IMR-90 (cell line): ENCODE data around the gene ERBB4. TPM values are rescaled to one million over a fixed set of nuclear protein-coding genes. Genes with fewer than 3 reads are reported as not detected.

Experiments
- ATAC-seq: fragments of 200-7000 bp; cut with Tn5 transposase; 2 replicates; pipeline ENCODE4 v1.9.1; 2020; ENCODE audit warnings: low read depth, mild to moderate bottlenecking, moderate library complexity
- BruUV-seq: library from RNA; stranded (reverse); fragments of 400-500 nt; replicated peaks from 2 replicates; lab custom pipeline; 2021; lab: Mats Ljungman, UMichigan
- CTCF ChIA-PET: fragments of 300-600 bp; formaldehyde crosslinking; extraction: SDS; loops from one replicate; lab custom pipeline; 2021; ENCODE audit warnings: antibody characterized with exemption; lab: Yijun Ruan, JAX
- POLR2A ChIA-PET: fragments of 300-600 bp; sonication (Branson Sonifier 250); formaldehyde crosslinking; loops from one replicate; lab custom pipeline; 2022; ENCODE audit warnings: antibody characterized with exemption; ENCODE audit not compliant: unreplicated experiment; lab: Charles Lee
- DNase-seq: peaks from one replicate; pipeline ENCODE4 v3.0.0; 2013
- H2AFZ ChIP-seq: replicated peaks from 2 replicates; pipeline ENCODE3; 2013; ENCODE audit warnings: low read length, mild to moderate bottlenecking; ENCODE audit not compliant: poor library complexity
- H2AK5ac ChIP-seq: 2 replicates; pipeline ENCODE4 v1.6.1; 2013; ENCODE audit warnings: low read depth, low read length, inconsistent platforms
- H2AK9ac ChIP-seq: replicated peaks from 2 replicates; pipeline ENCODE3; 2013; ENCODE audit warnings: mild to moderate bottlenecking, low read depth, low read length, moderate library complexity; ENCODE audit not compliant: poor library complexity
- H2BK120ac ChIP-seq: 2 replicates; pipeline ENCODE4 v1.6.1; 2013; ENCODE audit warnings: low read depth, low read length, inconsistent platforms
- H2BK15ac ChIP-seq: 3 replicates; pipeline ENCODE4 v1.6.1; 2013; ENCODE audit warnings: low read depth, low read length, inconsistent platforms
- H2BK20ac ChIP-seq: 2 replicates; pipeline ENCODE4 v1.6.1; 2013; ENCODE audit warnings: low read depth, mild to moderate bottlenecking, inconsistent platforms, low read length, moderate library complexity
- H2BK5ac ChIP-seq: 2 replicates; pipeline ENCODE4 v1.6.1; 2013; ENCODE audit warnings: mild to moderate bottlenecking, low read depth, low read length, inconsistent platforms; ENCODE audit not compliant: poor library complexity, severe bottlenecking
- H3K14ac ChIP-seq: replicated peaks from 2 replicates; pipeline ENCODE4 v1.6.1; 2013; ENCODE audit warnings: low read depth, low read length, inconsistent platforms
- H3K18ac ChIP-seq: 2 replicates; pipeline ENCODE4 v1.6.1; 2013; ENCODE audit warnings: low read depth, low read length, control low read depth
- H3K23ac ChIP-seq: 2 replicates; pipeline ENCODE4 v1.6.1; 2013; ENCODE audit warnings: low read depth, low read length, inconsistent platforms
- H3K27ac ChIP-seq: 2 replicates; pipeline ENCODE4 v1.5.1; 2013; ENCODE audit warnings: mild to moderate bottlenecking, control low read depth, low read length; ENCODE audit not compliant: insufficient read depth
- H3K27me3 ChIP-seq: 2 replicates; pipeline ENCODE4 v1.6.1; 2013; ENCODE audit warnings: low read length; ENCODE audit not compliant: control insufficient read depth, insufficient read depth
- H3K36me3 ChIP-seq: 2 replicates; pipeline ENCODE4 v1.6.1; 2013; ENCODE audit warnings: low read length, mixed read lengths; ENCODE audit not compliant: control insufficient read depth, insufficient read depth
- H3K4ac ChIP-seq: 2 replicates; pipeline ENCODE4 v1.6.1; 2013; ENCODE audit warnings: low read depth, low read length, inconsistent platforms
- H3K4me1 ChIP-seq: 2 replicates; pipeline ENCODE4 v1.6.1; 2013; ENCODE audit warnings: low read length, mixed read lengths; ENCODE audit not compliant: control insufficient read depth, insufficient read depth
- H3K4me2 ChIP-seq: 2 replicates; pipeline ENCODE4 v1.6.1; 2013; ENCODE audit warnings: low read depth, mild to moderate bottlenecking, control low read depth, low read length, moderate library complexity
- H3K4me3 ChIP-seq: 2 replicates; pipeline ENCODE4 v1.5.1; 2013; ENCODE audit warnings: low read depth, mild to moderate bottlenecking, control low read depth, low read length, moderate library complexity; ENCODE audit not compliant: insufficient read depth
- H3K56ac ChIP-seq: 2 replicates; pipeline ENCODE4 v1.6.1; 2013; ENCODE audit warnings: low read length, inconsistent platforms; ENCODE audit not compliant: insufficient read depth; ENCODE audit errors: extremely low read depth
- H3K79me1 ChIP-seq, 2 experiments: 2 replicates each; pipeline ENCODE4 v1.6.1; 2013; ENCODE audit warnings: low read length in 2 of 2, inconsistent platforms in 1 of 2, low read depth in 1 of 2
- H3K9ac ChIP-seq: 2 replicates; pipeline ENCODE4 v1.6.1; 2013; ENCODE audit warnings: low read depth, low read length, control low read depth
- H3K9me1 ChIP-seq: 2 replicates; pipeline ENCODE4 v1.6.1; 2013; ENCODE audit warnings: low read length, inconsistent platforms; ENCODE audit not compliant: insufficient read depth
- H3K9me3 ChIP-seq: 2 replicates; pipeline ENCODE4 v1.6.1; 2013; ENCODE audit warnings: low read length; ENCODE audit not compliant: control insufficient read depth, insufficient read depth
- H4K20me1 ChIP-seq: 2 replicates; pipeline ENCODE4 v1.6.1; 2013; ENCODE audit warnings: low read length, inconsistent platforms; ENCODE audit not compliant: insufficient read depth
- H4K5ac ChIP-seq: 2 replicates; pipeline ENCODE4 v1.6.1; 2013; ENCODE audit warnings: mild to moderate bottlenecking, low read depth, low read length, control low read depth
- H4K8ac ChIP-seq, 2 experiments: 2 replicates each; pipeline ENCODE4 v1.6.1; 2013; ENCODE audit warnings: low read depth in 2 of 2, low read length in 2 of 2, control low read depth in 1 of 2, inconsistent platforms in 1 of 2
- H4K91ac ChIP-seq: 2 replicates; pipeline ENCODE4 v1.6.1; 2013; ENCODE audit warnings: low read depth, low read length, inconsistent platforms; ENCODE audit not compliant: insufficient read depth
- MAFK ChIP-seq: IDR thresholded peaks from 2 replicates; pipeline ENCODE4 v1.6.1; 2012; ENCODE audit warnings: low read depth, low read length, improper control_type of control experiment
- USF2 ChIP-seq: fragments of 150-350 bp; IDR thresholded peaks from 2 replicates; pipeline ENCODE4 v1.6.1; 2017; ENCODE audit warnings: mild to moderate bottlenecking, antibody characterized with exemption, low read length, low read depth
- WGBS, 2 experiments: methylation state at CpG; one replicate each; pipeline versions ENCODE4 v1.1.5 to v1.1.7; 2013; ENCODE audit warnings: missing lambda C conversion rate in 2 of 2; ENCODE audit not compliant: insufficient read length in 1 of 2; ENCODE audit errors: extremely low coverage in 2 of 2; 5-methylcytosine and 5-hydroxymethylcytosine counted together
- dilution Hi-C: fragments of 300-500 bp; cut with HindIII; formaldehyde crosslinking; loops from one replicate; pipeline ENCODE4 v1.14.3; 2018; ENCODE audit warnings: low sequenced_read_pairs; ENCODE audit not compliant: unreplicated experiment
- in situ Hi-C: fragments of 300-500 bp; cut with MboI; formaldehyde crosslinking; loops from 3 replicates; pipeline ENCODE4 v1.14.3; 2019; ENCODE audit warnings: low sequenced_read_pairs, inconsistent platforms, mixed read lengths
- intact Hi-C: fragments of 100-400 bp; cut with micrococcal nuclease; formaldehyde crosslinking; loops from 2 replicates; pipeline ENCODE4 v1.10.0; 2022
- polyA plus RNA-seq, 3 experiments: library from polyadenylated mRNA; depleted of rRNA; stranded (reverse); fragments of >200 nt; gene quantifications; 2 replicates each; pipeline ENCODE4 v1.2.3, GENCODE V29; 2012; ENCODE audit warnings: low replicate concordance in 1 of 3
- total RNA-seq: library from RNA; depleted of rRNA; stranded (reverse); fragments of >200 nt; gene quantifications from 2 replicates; pipeline ENCODE4 v1.2.3, GENCODE V29; 2012

ERBB4 gene
- total and polyA plus RNA-seq, 2 of the 4 experiments (the other 2 are of a cell fraction) = not detected

GRCh38 chr2:212423089-212423488 is 115.5 kb downstream of the ERBB4 start:
- no peak overlapping the region for H4K5ac ChIP-seq
- in situ Hi-C loops (no loop called here), dilution Hi-C loops (no loop called here), intact Hi-C loops (no loop called here)
- no peak overlapping the region for H3K14ac ChIP-seq
- no peak overlapping the region for H2BK5ac ChIP-seq
- no peaks in the 10 kb centered on the region for H4K20me1 ChIP-seq
- H2AK9ac ChIP-seq = no peak overlapping the region
- no peaks in the 10 kb centered on the region for H3K9me1 ChIP-seq
- H3K4me1 ChIP-seq = no peaks in the 10 kb centered on the region
- no peak overlapping the region for H3K23ac ChIP-seq
- H3K18ac ChIP-seq = no peak overlapping the region
- H3K27ac ChIP-seq = no peak overlapping the region
- no peaks in the 10 kb centered on the region for H3K27me3 ChIP-seq
- no peak overlapping the region for H3K4me2 ChIP-seq
- ChIA-PET POLR2A (no interaction called here), CTCF (no interaction called here)
- H2BK15ac ChIP-seq = no peak overlapping the region
- no peak overlapping the region for H2AK5ac ChIP-seq
- H3K4me3 ChIP-seq = no peak overlapping the region
- H4K8ac ChIP-seq = no peak overlapping the region
- H3K56ac ChIP-seq = no peak overlapping the region
- no peaks in the 10 kb centered on the region for H3K79me1 ChIP-seq
- H3K9me3 ChIP-seq = no peaks in the 10 kb centered on the region
- no TSS peak for BruUV-seq
- no peaks in the 10 kb centered on the region for H3K36me3 ChIP-seq
- H3K9ac ChIP-seq = no peak overlapping the region
- no peak overlapping the region for H2BK20ac ChIP-seq
- no peak overlapping the region for H2BK120ac ChIP-seq
- H2AFZ ChIP-seq = no peak overlapping the region
- no peak overlapping the region for H4K91ac ChIP-seq
- DNase-seq (no peak), ATAC-seq (no peak)
- TF ChIP-seq MAFK = no peak
- no peak for TF ChIP-seq USF2
- H3K4ac ChIP-seq = no peak overlapping the region
- no CpG with 5 or more reads among the region's 1 CpG for WGBS, 2 experiments
